GM15510 (cell line): ENCODE data around the gene MED12L.

ENCODE experiments used
- POLR2A ChIP-seq: IDR thresholded peaks from 3 replicates; pipeline ENCODE4 v1.6.1; 2011; ENCODE audit warnings: borderline replicate concordance; ENCODE audit not compliant: insufficient read length; ENCODE audit errors: extremely low read depth

The MED12L gene, protein sequence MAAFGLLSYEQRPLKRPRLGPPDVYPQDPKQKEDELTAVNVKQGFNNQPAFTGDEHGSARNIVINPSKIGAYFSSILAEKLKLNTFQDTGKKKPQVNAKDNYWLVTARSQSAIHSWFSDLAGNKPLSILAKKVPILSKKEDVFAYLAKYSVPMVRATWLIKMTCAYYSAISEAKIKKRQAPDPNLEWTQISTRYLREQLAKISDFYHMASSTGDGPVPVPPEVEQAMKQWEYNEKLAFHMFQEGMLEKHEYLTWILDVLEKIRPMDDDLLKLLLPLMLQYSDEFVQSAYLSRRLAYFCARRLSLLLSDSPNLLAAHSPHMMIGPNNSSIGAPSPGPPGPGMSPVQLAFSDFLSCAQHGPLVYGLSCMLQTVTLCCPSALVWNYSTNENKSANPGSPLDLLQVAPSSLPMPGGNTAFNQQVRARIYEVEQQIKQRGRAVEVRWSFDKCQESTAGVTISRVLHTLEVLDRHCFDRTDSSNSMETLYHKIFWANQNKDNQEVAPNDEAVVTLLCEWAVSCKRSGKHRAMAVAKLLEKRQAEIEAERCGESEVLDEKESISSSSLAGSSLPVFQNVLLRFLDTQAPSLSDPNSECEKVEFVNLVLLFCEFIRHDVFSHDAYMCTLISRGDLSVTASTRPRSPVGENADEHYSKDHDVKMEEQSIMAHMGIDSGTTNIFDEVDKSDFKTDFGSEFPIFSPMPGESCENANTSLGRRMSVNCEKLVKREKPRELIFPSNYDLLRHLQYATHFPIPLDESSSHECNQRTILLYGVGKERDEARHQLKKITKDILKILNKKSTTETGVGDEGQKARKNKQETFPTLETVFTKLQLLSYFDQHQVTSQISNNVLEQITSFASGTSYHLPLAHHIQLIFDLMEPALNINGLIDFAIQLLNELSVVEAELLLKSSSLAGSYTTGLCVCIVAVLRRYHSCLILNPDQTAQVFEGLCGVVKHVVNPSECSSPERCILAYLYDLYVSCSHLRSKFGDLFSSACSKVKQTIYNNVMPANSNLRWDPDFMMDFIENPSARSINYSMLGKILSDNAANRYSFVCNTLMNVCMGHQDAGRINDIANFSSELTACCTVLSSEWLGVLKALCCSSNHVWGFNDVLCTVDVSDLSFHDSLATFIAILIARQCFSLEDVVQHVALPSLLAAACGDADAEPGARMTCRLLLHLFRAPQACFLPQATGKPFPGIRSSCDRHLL (N-terminal part only)

GRCh38 chr3:151085227-151085888 is at the start of gene MED12L:
TSS of gene MED12L (plus strand) at chr3:151085664. CDS start at chr3:151086927, 1,263 bp downstream.
- TF ChIP-seq POLR2A: no peak

DNA sequence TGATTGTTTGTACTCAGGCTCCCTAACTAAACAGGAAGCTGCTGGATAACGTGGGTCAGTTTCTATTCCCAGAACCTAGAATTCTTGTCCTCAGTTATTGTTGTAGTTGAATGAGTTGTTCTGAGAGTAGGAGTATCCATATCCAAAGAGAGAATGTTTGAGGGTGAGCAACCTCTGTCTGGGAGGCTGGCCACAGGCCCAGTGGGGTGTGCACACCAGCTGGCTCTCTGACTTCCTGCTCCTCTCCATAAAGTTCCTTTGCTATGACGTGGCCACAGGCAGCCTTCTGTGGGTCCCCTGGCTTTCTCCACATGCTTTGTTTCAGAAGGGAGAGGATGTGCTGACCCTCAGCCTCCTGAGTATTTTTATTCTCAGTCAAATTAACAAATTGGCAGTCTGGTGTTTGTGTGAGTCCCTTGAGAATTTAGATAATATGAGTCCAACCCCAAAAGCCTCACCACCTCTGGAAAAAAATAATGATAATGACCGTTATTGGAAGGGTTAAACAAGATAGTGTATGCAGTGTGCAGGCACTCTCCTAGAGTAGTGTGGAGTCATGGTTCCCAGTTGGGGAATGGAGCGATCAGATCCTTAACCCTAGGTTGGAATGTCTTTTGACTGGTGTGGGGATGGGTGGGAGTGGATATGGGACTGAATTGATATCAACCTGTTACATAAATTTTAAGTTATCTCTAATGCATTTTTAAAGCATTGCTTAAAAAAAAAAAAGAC is 47.6 kb upstream of the MED12L start:
- TF ChIP-seq POLR2A: no peak

DNA sequence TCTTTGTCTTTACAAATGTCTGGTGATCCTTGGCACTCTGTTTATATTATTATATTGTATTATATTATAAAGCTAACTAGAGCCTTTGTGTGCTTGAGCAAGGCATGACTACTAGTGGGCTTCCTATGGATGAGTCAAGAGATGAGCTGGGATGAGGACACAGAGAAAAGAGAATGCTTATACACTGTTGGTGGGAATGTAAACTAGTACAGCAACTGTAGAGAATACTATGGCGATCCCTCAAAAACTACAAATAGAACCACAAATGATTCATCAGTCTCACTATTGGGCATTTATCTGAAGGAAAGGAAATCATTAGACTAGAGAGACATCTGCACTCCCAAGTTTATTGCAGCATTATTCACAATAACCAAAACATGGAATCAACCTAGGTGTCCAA is 40.8 kb upstream of the MED12L start:
- no peak for TF ChIP-seq POLR2A

- no peak for TF ChIP-seq POLR2A
These were observed 37.8 kb upstream of the MED12L start for GRCh38 chr3:151047636-151048035.

- no peak for TF ChIP-seq POLR2A
These were observed 33.9 kb upstream of the MED12L start for GRCh38 chr3:151051533-151051932.

DNA sequence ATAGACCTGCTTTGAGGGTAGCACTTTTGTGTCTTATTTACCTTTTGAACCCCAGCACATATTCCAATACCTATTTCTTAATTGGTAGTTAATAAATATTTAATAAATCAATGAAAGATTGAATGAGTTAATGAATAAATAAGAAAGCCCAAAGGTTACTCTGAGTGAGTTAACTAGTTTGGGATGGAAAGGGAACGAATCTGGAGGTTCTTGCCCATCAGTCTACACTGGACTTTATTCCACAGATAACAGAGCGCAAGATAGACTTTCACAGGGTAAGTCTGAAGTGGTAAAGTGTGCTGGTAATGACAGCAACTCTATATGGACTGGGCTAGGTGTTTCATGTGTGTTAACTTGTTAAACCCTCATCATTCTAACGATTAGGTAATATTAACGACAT is 33.1 kb upstream of the MED12L start:
- no peak for TF ChIP-seq POLR2A

GRCh38 chr3:151052756-151053155 is 32.7 kb upstream of the MED12L start:
- TF ChIP-seq POLR2A: no peak

- no peak for TF ChIP-seq POLR2A
These were observed 26.7 kb upstream of the MED12L start for GRCh38 chr3:151058740-151059139.

GRCh38 chr3:151062611-151063010 is 22.9 kb upstream of the MED12L start:
- no peak for TF ChIP-seq POLR2A

DNA sequence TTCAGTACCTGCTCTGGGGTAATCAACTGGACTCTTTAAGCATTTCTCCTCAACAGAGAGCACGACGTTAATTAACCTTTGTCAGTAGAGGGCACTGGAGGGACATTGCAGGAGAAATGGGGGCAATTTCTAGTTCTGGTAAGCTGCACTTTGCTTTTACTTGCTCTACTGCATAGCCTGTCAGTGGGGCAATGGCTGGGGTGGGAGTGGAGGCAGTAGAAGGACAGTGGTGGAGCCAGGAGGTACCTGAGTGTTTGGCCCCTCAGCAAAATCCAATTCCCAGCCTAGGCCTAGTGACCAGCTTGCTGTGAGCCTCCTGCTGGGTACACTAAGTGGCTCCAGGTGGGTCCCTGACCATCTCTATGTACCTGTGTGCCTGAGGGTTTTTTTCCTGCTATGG is 18.3 kb upstream of the MED12L start:
- TF ChIP-seq POLR2A: no peak

- no peak for TF ChIP-seq POLR2A
These were observed 11.2 kb upstream of the MED12L start for GRCh38 chr3:151074256-151074655.

- TF ChIP-seq POLR2A: no peak
These were observed 9.4 kb upstream of the MED12L start for GRCh38 chr3:151075869-151076562.

- no peak for TF ChIP-seq POLR2A
These were observed 8.8 kb upstream of the MED12L start for GRCh38 chr3:151076626-151077025.
